ENCODE results near the gene SLC9B1.

GRCh38 chr4:103024996-103025395 lies 5.5 kb upstream of the SLC9B1 start:
- TF ChIP-seq ZSCAN30 (tag by site-specific recombination; IDR thresholded peaks at IDR 0.05) = no peak
- no peak for TF ChIP-seq YY1 (tag by site-specific recombination; IDR thresholded peaks at IDR 0.05)
- no peak for TF ChIP-seq ZBTB48 (tag by site-specific recombination; IDR thresholded peaks at IDR 0.05)
- no peak for TF ChIP-seq ZBTB1 (tag by site-specific recombination; IDR thresholded peaks at IDR 0.05)
- TF ChIP-seq CTCF (tag by site-specific recombination; IDR thresholded peaks at IDR 0.05) = no peak
- TF ChIP-seq ZBTB44 (tag by site-specific recombination; IDR thresholded peaks at IDR 0.05) = no peak
- TF ChIP-seq SP2 (tag by site-specific recombination; IDR thresholded peaks at IDR 0.05) = no peak
- TF ChIP-seq ZBTB7A (tag by site-specific recombination; IDR thresholded peaks at IDR 0.05; ENCODE audit: low read depth) = no peak
- no peak for TF ChIP-seq ZNF423 (tag by site-specific recombination; IDR thresholded peaks at IDR 0.05)
- TF ChIP-seq ZNF777 (tag by site-specific recombination; IDR thresholded peaks at IDR 0.05; ENCODE audit: borderline replicate concordance) = no peak
- TF ChIP-seq MEIS1 (CRISPR knock-in tag; IDR thresholded peaks at IDR 0.05; ENCODE audit: borderline replicate concordance) = no peak
- no peak for TF ChIP-seq ZIC2 (tag by site-specific recombination; IDR thresholded peaks at IDR 0.05)

All from HEK293 (cell line).